Endometrial microvascular endothelial cells (primary cell): ENCODE results near the gene IGF2BP2. TPM values are rescaled to one million over a fixed set of nuclear protein-coding genes. Genes with fewer than 3 reads are reported as not detected.
"Not testable (repeated sequence)": the region's sequence is repeated elsewhere in the genome, so short reads cannot be mapped to it uniquely, and the experiment has no call there.

Experiments
- in situ Hi-C: cut with HindIII; loops from 2 replicates; pipeline ENCODE4 v1.10.0; 2017; ENCODE audit warnings: low sequenced_read_pairs, low pct_unique_long_range_greater_than_20kb; ENCODE audit errors: inconsistent ontology term
- total RNA-seq: library from RNA; depleted of rRNA; stranded (reverse); fragments of >200 nt; gene quantifications from one replicate; pipeline ENCODE4 v1.2.3, GENCODE V29; 2015; ENCODE audit errors: inconsistent ontology term

The IGF2BP2 gene
- total RNA-seq, 1 donor from 2014 or later: 39.9 TPM

GRCh38 chr3:185701611-185702261, 123.1 kb downstream of the IGF2BP2 start:
- in situ Hi-C loops: no loop called here

GRCh38 chr3:185699927-185700326, 124.9 kb downstream of the IGF2BP2 start:
- in situ Hi-C loops: no loop called here

DNA sequence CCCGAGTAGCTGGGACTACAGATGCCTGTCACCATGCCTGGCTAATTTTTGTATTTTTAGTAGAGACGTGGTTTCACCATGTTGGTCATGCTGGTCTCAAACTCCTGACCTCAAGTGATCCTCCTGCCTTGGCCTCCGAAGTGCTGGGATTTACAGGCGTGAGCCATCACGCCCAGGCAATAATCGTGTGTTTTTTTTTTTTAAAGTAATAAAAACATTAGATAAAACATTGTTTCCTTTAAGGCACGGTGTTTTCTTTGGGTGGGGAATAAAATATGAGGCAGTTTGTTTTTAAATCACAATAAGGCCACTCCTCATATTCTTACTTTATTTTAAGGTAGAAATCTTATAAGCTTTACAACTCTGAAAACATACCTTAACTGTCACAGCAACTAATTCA, 127.6 kb downstream of the IGF2BP2 start:
- in situ Hi-C loops: not testable (repeated sequence)

DNA sequence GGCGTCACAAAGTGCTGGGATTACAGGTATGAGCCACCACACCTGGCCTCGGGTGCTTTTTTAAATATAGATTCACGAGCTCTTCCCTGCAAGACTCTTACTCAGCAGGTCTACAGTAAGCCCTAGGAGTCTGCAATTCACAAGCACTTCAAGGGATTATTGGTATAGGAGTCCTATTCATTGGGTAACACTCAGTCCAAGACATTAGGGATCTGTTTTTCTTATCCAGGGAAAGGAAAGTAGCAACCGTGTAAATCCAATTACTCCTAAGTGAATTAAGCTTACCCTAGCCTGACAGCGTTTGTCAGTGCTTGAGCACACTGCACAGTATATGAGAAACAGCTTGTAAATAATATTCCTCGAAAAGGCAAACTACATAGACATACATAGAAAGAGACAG, 128.8 kb downstream of the IGF2BP2 start:
- in situ Hi-C loops: no loop called here

- in situ Hi-C loops: no loop called here
Observed at GRCh38 chr3:185693985-185694653, 130.7 kb downstream of the IGF2BP2 start.

DNA sequence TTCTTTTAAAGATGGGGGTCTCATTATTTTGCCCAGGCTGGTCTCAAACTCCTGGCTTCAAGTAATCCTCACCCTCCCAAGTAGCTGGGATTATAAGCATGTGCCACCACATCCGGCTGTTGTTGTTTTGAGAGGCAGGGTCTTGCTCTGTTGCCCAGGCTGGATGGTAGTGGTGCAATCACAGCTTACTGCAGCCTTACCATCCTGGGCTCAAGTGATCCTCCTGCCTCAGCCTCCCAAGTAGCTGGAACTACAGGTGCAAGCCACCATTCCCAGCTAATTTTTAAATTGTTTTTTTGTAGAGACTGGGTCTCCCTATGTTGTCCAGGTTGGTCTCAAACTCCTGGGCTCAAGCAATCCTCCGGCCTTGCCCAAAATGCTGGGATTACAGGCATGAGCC, 133.2 kb downstream of the IGF2BP2 start:
- in situ Hi-C loops: no loop called here

- in situ Hi-C loops: no loop called here
Observed at GRCh38 chr3:185687271-185687878, 137.5 kb downstream of the IGF2BP2 start.

GRCh38 chr3:185685231-185686035, 139.4 kb downstream of the IGF2BP2 start:
- in situ Hi-C loops: no loop called here

DNA sequence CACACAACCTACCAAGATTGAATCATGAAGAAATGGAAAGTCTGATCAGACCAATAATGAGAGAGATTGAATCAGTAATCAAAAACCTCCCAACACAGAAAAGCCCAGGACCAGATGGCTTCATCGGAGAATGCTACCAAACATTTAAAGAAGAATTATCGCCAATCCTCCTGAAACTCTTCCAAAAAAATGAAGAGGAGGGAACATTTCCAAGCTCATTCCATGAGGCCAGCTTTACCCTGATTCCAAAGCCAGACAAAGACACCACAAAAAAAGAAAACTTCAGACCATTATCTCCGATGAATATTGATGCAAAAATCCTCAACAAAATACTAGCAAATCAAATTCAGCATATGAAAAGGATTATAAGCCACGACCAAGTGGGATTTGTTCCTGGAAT, 144.6 kb downstream of the IGF2BP2 start:
- in situ Hi-C loops: no loop called here

DNA sequence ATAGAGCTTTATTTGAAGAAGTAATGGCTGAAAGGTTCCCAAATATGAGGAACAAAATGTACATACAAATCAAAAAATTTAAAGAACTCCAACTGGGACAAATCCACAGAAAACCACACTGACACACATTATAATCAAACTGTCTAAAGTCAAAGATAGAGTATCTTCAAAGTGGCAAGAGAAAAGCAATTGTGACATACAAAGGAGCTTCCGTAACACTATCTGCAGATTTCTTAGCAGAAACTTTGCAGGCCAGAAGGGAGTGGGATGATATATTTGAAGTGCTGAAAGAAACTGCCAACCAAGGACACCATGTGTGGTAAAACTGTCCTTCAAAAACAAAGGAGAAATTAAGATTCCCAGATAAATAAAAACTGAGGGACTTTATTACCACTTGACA, 146.8 kb downstream of the IGF2BP2 start:
- in situ Hi-C loops: no loop called here

DNA sequence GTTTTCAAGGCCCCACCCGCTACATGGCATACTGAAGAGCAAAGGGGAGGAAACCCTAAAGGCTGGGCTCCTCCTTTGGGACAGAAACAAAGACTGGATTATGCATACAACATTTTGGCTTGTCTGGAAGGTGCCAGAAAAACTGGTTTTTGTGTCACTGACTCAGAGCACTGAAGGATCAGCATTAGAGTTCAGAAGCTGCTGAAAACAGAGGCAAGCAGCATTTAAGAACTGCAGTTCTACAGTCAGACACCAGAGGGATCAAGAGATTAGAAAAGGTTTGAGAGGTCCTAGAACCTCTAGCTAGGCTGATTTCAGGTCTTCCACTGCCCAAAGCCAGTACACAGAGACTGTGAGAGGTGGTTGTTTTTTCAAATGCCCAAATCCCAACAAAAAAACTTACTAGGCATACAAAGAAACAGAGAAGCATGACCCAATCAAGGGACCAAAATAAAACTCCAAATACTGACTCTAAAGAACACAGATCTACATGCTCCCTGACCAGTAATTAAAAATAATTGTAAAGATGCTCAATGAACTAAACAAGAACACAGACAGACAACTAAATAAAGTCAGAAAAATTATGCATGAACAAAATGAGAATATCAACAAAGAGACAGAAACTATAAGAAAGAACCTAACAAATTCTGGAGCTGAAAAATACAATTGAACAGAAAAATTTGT, 147.6 kb downstream of the IGF2BP2 start:
- in situ Hi-C loops: no loop called here

DNA sequence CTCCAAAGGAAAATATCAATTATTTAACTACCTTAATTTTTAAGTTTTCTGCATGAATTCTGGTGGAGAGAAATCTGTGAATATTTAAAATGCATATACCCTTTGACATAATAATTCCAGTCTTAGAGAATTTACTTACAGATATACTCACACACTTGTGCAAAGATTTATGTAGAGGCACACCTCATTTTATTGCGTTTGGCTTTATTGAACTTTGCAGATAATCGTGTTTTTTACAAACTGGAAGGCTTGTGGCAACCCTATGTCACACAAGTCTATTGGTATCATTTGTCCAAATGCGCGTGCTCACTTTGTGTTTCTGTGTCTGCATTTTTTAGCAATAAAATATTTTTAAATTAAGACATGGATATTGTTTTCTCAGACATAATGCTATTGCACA, 157.3 kb downstream of the IGF2BP2 start:
- in situ Hi-C loops: no loop called here

- in situ Hi-C loops: no loop called here
Observed at GRCh38 chr3:185663929-185664328, 160.9 kb downstream of the IGF2BP2 start.

GRCh38 chr3:185661772-185662171, 163.1 kb downstream of the IGF2BP2 start:
- in situ Hi-C loops: no loop called here

DNA sequence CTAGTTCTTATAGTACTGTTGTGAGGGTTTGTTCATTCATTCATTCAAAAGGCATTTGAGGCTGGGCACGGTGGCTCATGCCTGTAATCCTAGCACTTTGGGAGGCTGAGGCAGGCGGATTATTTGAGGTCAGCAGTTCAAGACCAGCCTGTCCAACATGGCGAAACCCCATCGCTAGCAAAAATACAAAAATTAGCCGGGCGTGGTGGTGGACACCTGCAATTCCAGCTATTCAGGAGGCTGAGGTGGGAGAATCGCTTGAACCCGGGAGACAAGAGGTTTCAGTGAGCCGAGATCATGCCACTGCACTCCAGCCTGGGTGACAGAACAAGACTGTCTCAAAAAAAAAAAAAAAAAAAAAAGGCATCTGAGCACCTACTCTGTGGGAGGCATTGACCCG, 163.5 kb downstream of the IGF2BP2 start:
- in situ Hi-C loops: not testable (repeated sequence)

- in situ Hi-C loops: no loop called here
Observed at GRCh38 chr3:185659942-185660921, 164.6 kb downstream of the IGF2BP2 start.

GRCh38 chr3:185658943-185659342, 165.9 kb downstream of the IGF2BP2 start:
- in situ Hi-C loops: no loop called here

DNA sequence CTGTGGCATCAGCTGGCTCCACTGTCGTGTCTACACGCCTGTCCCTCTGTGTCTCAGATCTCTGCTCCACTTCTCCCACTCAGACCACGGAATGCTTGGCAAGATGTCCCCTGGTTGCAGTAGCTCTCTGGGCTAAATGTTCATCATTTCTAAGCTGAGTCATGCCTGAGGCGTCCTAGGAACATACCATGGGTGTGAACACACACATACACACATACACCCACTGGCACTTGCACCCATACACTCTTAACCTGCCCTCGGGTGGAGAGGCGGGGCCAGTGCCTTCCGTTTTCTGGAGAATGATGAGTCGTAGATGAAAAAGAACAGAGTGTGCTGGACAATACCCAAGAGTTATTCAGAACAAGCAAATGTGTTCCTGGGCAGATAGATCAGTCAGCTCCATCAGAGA, 166.3 kb downstream of the IGF2BP2 start:
- in situ Hi-C loops: no loop called here
